ENCODE data around the gene TACC2.

- TF ChIP-seq OSR1 (CRISPR knock-in tag; IDR thresholded peaks at IDR 0.05) (no peak), ZNF565 (CRISPR knock-in tag; conservative IDR thresholded peaks at IDR 0.05; ENCODE audit: low read depth) (no peak), CREB5 (CRISPR knock-in tag; IDR thresholded peaks at IDR 0.05; ENCODE audit: low read depth) (no peak), ZFP30 (CRISPR knock-in tag; IDR thresholded peaks at IDR 0.05) (no peak), ZC3H10 (CRISPR knock-in tag; IDR thresholded peaks at IDR 0.05) (no peak), ARNTL (CRISPR knock-in tag; IDR thresholded peaks at IDR 0.05; ENCODE audit: borderline replicate concordance, low read depth) (no peak), PATZ1 (CRISPR knock-in tag; IDR thresholded peaks at IDR 0.05; ENCODE audit: borderline replicate concordance) (no peak), ZFP3 (CRISPR knock-in tag; IDR thresholded peaks at IDR 0.05) (no peak), PPARA (CRISPR knock-in tag; IDR thresholded peaks at IDR 0.05; ENCODE audit: borderline replicate concordance) (no peak), CSRNP3 (CRISPR knock-in tag; IDR thresholded peaks at IDR 0.05) (no peak), RARB (CRISPR knock-in tag; IDR thresholded peaks at IDR 0.05) (no peak)
Observed at GRCh38 chr10:122128357-122128756, 139.4 kb downstream of the TACC2 start.

All from SK-N-SH treated with all-trans-retinoic acid at 6 μM for 48 hours (cell line).